ENCODE measurements around the gene STAT2. TPM values are rescaled to one million over a fixed set of nuclear protein-coding genes. Genes with fewer than 3 reads are reported as not detected.
"Not testable (repeated sequence)": the region's sequence is repeated elsewhere in the genome, so short reads cannot be mapped to it uniquely, and the experiment has no call there.

Gene STAT2
- total and polyA plus RNA-seq, 4 donors: 64.8 to 218 (median 103) TPM

- no peaks in the 10 kb centered on the region for H3K9me3 ChIP-seq (ENCODE audit: control insufficient read depth in 4 of 4, insufficient read depth in 3 of 4, low read length in 3 of 4)
- no peaks in the 10 kb centered on the region for H3K27me3 ChIP-seq (ENCODE audit: control insufficient read depth in 3 of 3, insufficient read depth in 3 of 3, low read length in 2 of 3)
- no peak for ATAC-seq (ENCODE audit: insufficient read depth, low FRiP score)
- no peak for DNase-seq
- H3K36me3 ChIP-seq (ENCODE audit: control insufficient read depth in 4 of 4, insufficient read depth in 4 of 4, low read length in 4 of 4): peaks cover 0 to 4% (median under 1%) of the 10 kb centered on the region in 4 donors
- H3K9ac ChIP-seq (ENCODE audit: insufficient read depth in 1 of 2, low read length in 2 of 2): peak overlapping the region in 1 of 2 donors; percentile 28
- H3K4me1 ChIP-seq (ENCODE audit: control insufficient read depth in 5 of 5, insufficient read depth in 5 of 5, low read length in 5 of 5): peaks cover 0 to 11% (median 8%) of the 10 kb centered on the region in 5 donors
- no peak overlapping the region for H3K4me3 ChIP-seq
- 64 to 71% methylated on average over 8 of the region's 8 CpGs for WGBS, 2 donors
- H3K27ac ChIP-seq (ENCODE audit: low read depth in 1 of 2, low read length in 1 of 2): no peak overlapping the region
- TF ChIP-seq CTCF (IDR thresholded peaks at IDR 0.05; ENCODE audit: control extremely low read depth, extremely low read depth): no peak
Measured at GRCh38 chr12:56337753-56338251, 22.1 kb downstream of the STAT2 start.

- 71 to 76% methylated on average over 9 of the region's 9 CpGs for WGBS, 2 donors
Measured at GRCh38 chr12:56336361-56337167, 23.3 kb downstream of the STAT2 start.

GRCh38 chr12:56335527-56335926, 24.4 kb downstream of the STAT2 start:
- H3K9ac ChIP-seq (ENCODE audit: insufficient read depth in 1 of 2, low read length in 2 of 2); H3K36me3 ChIP-seq (ENCODE audit: control insufficient read depth in 4 of 4, insufficient read depth in 4 of 4, low read length in 4 of 4); ATAC-seq (ENCODE audit: insufficient read depth, low FRiP score); H3K27me3 ChIP-seq (ENCODE audit: control insufficient read depth in 3 of 3, insufficient read depth in 3 of 3, low read length in 2 of 3); H3K9me3 ChIP-seq (ENCODE audit: control insufficient read depth in 4 of 4, insufficient read depth in 3 of 4, low read length in 3 of 4); H3K4me3 ChIP-seq; DNase-seq; H3K27ac ChIP-seq (ENCODE audit: low read depth in 1 of 2, low read length in 1 of 2): not testable (repeated sequence)
- 95 to 96% methylated on average over 8 of the region's 8 CpGs for WGBS, 2 donors
- peaks cover 0 to 14% (median 8%) of the 10 kb centered on the region in 5 donors for H3K4me1 ChIP-seq (ENCODE audit: control insufficient read depth in 5 of 5, insufficient read depth in 5 of 5, low read length in 5 of 5)

More at GRCh38 chr12:56336361-56337167, 23.3 kb downstream of the STAT2 start:
- Histone ChIP-seq H3K9me3 (ENCODE audit: control insufficient read depth in 4 of 4, insufficient read depth in 3 of 4, low read length in 3 of 4) (no peaks in the 10 kb centered on the region), H3K9ac (ENCODE audit: insufficient read depth in 1 of 2, low read length in 2 of 2) (no peak overlapping the region), H3K27me3 (ENCODE audit: control insufficient read depth in 3 of 3, insufficient read depth in 3 of 3, low read length in 2 of 3) (no peaks in the 10 kb centered on the region), H3K36me3 (ENCODE audit: control insufficient read depth in 4 of 4, insufficient read depth in 4 of 4, low read length in 4 of 4) (peaks cover 0 to 2% (median under 1%) of the 10 kb centered on the region in 4 donors), H3K27ac (ENCODE audit: low read depth in 1 of 2, low read length in 1 of 2) (no peak overlapping the region), H3K4me3 (no peak overlapping the region), H3K4me1 (ENCODE audit: control insufficient read depth in 5 of 5, insufficient read depth in 5 of 5, low read length in 5 of 5) (peaks cover 0 to 14% (median 8%) of the 10 kb centered on the region in 5 donors)
- no peak for DNase-seq
- ATAC-seq (ENCODE audit: insufficient read depth, low FRiP score): no peak
- no peak for TF ChIP-seq CTCF (IDR thresholded peaks at IDR 0.05; ENCODE audit: control extremely low read depth, extremely low read depth)

GRCh38 chr12:56334490-56334793, 25.5 kb downstream of the STAT2 start:
- H3K27me3 ChIP-seq (ENCODE audit: control insufficient read depth in 3 of 3, insufficient read depth in 3 of 3, low read length in 2 of 3): no peaks in the 10 kb centered on the region
- no peak for TF ChIP-seq CTCF (IDR thresholded peaks at IDR 0.05; ENCODE audit: control extremely low read depth, extremely low read depth)
- H3K4me1 ChIP-seq (ENCODE audit: control insufficient read depth in 5 of 5, insufficient read depth in 5 of 5, low read length in 5 of 5): peaks cover 0 to 14% (median 8%) of the 10 kb centered on the region in 5 donors
- peak overlapping the region; percentile 92 to 98 for H3K27ac ChIP-seq (ENCODE audit: low read depth in 1 of 2, low read length in 1 of 2)
- WGBS, 2 donors: 4 to 6% methylated on average over 6 of the region's 6 CpGs
- H3K36me3 ChIP-seq (ENCODE audit: control insufficient read depth in 4 of 4, insufficient read depth in 4 of 4, low read length in 4 of 4): no peaks in the 10 kb centered on the region
- ATAC-seq (ENCODE audit: insufficient read depth, low FRiP score) (no peak), DNase-seq (no peak)
- peak overlapping the region; percentile 63 to 94 for H3K9ac ChIP-seq (ENCODE audit: insufficient read depth in 1 of 2, low read length in 2 of 2)
- no peaks in the 10 kb centered on the region for H3K9me3 ChIP-seq (ENCODE audit: control insufficient read depth in 4 of 4, insufficient read depth in 3 of 4, low read length in 3 of 4)
- H3K4me3 ChIP-seq: peak overlapping the region; percentile 42

Measured in lung (tissue), 12 donors.